Body of pancreas (tissue), 4 donors: ENCODE measurements around the gene FETUB.

Source experiments
- CTCF ChIP-seq, 7 experiments: fragments of 450-650 bp in 4 of 7; fragments of 200-600 bp in 3 of 7; sonication (generic) in 3 of 7; IDR thresholded peaks; one replicate each; pipeline ENCODE4 v1.5.1; 2016 to 2019; ENCODE audit warnings: antibody characterized with exemption in 7 of 7
- POLR2A ChIP-seq, 3 donors: fragments of 450-650 bp; IDR thresholded peaks; one replicate each; pipeline ENCODE4 v1.6.1; 2016; ENCODE audit warnings: antibody characterized with exemption in 3 of 3, mild to moderate bottlenecking in 2 of 3

- TF ChIP-seq CTCF (IDR thresholded peaks at IDR 0.05) (no peak), POLR2A (IDR thresholded peaks at IDR 0.05) (no peak)
These were observed 42.0 kb upstream of the FETUB start for GRCh38 chr3:186598108-186598784.
